A673 (cell line): ENCODE measurements around the gene ADARB2. TPM values are rescaled to one million over a fixed set of nuclear protein-coding genes. Genes with fewer than 3 reads are reported as not detected.

Experiments used
- BruUV-seq: library from RNA; stranded (reverse); fragments of 400-500 nt; replicated peaks from 2 replicates; lab custom pipeline; 2021; lab: Mats Ljungman, UMichigan
- CTCF ChIA-PET: fragments of 300-600 bp; sonication (Branson Sonifier 250); formaldehyde crosslinking; loops from one replicate; lab custom pipeline; 2022; ENCODE audit warnings: antibody characterized with exemption; lab: Charles Lee
- POLR2A ChIA-PET: fragments of 300-600 bp; sonication (Branson Sonifier 250); formaldehyde crosslinking; loops from one replicate; lab custom pipeline; 2022; ENCODE audit warnings: antibody characterized with exemption; ENCODE audit not compliant: low non-redundant PET; lab: Charles Lee
- DNase-seq: peaks from one replicate; pipeline ENCODE4 v3.0.0-alpha.2; 2015; ENCODE audit warnings: low spot score
- H3K27ac ChIP-seq: fragments of 200-600 bp; sonication (generic); 2 replicates; pipeline ENCODE4 v1.5.1; 2016; ENCODE audit warnings: mixed run types, low read depth, mild to moderate bottlenecking, mixed read lengths, antibody characterized with exemption, low read length; ENCODE audit not compliant: poor library complexity, severe bottlenecking
- H3K27me3 ChIP-seq: fragments of 200-600 bp; sonication (generic); replicated peaks from 2 replicates; pipeline ENCODE4 v1.6.1; 2017; ENCODE audit warnings: mixed run types, low read depth, mild to moderate bottlenecking, mixed read lengths, antibody characterized with exemption, low read length; ENCODE audit not compliant: insufficient read depth, poor library complexity
- H3K36me3 ChIP-seq: fragments of 200-600 bp; sonication (generic); 2 replicates; pipeline ENCODE4 v1.6.1; 2016; ENCODE audit warnings: mixed run types, mild to moderate bottlenecking, mixed read lengths, antibody characterized with exemption, low read length; ENCODE audit not compliant: insufficient read depth, poor library complexity, severe bottlenecking
- H3K4me1 ChIP-seq: fragments of 200-600 bp; sonication (generic); 2 replicates; pipeline ENCODE4 v1.6.1; 2017; ENCODE audit warnings: mixed run types, mild to moderate bottlenecking, mixed read lengths, antibody characterized with exemption, low read length; ENCODE audit not compliant: insufficient read depth, poor library complexity, severe bottlenecking
- H3K4me3 ChIP-seq: fragments of 200-600 bp; sonication (generic); 2 replicates; pipeline ENCODE4 v1.5.1; 2016; ENCODE audit warnings: low read depth, mixed run types, mild to moderate bottlenecking, mixed read lengths, low read length; ENCODE audit not compliant: poor library complexity, severe bottlenecking
- H3K9me3 ChIP-seq: fragments of 200-600 bp; sonication (generic); 2 replicates; pipeline ENCODE4 v1.6.1; 2016; ENCODE audit warnings: mixed run types, low read depth, mild to moderate bottlenecking, mixed read lengths, antibody characterized with exemption, low read length; ENCODE audit not compliant: poor library complexity, severe bottlenecking
- EZH2 ChIP-seq: fragments of 200-600 bp; sonication (generic); IDR thresholded peaks from 2 replicates; pipeline ENCODE4 v1.6.1; 2017; ENCODE audit warnings: borderline replicate concordance, low read depth, mild to moderate bottlenecking, mixed read lengths, antibody characterized with exemption, low read length; ENCODE audit not compliant: poor library complexity, severe bottlenecking
- intact Hi-C: fragments of 100-400 bp; cut with micrococcal nuclease; formaldehyde crosslinking; loops from one replicate; pipeline ENCODE4 v1.10.0; 2022; ENCODE audit not compliant: unreplicated experiment
- total RNA-seq: library from RNA; stranded (reverse); gene quantifications from 2 replicates; pipeline ENCODE4 v1.2.3, GENCODE V29; 2021
- TF ChIP-seq, protein P1 (sequence below): fragments of 300-800, 200-600 bp; sonication (generic); conservative IDR thresholded peaks from 2 replicates; pipeline ENCODE4 v1.5.1; 2017; ENCODE audit warnings: low read depth, mild to moderate bottlenecking, antibody characterized with exemption, low read length, moderate library complexity, mixed read lengths

ADARB2 gene
- total RNA-seq, 1 experiment from 2014 or later = not detected

DNA sequence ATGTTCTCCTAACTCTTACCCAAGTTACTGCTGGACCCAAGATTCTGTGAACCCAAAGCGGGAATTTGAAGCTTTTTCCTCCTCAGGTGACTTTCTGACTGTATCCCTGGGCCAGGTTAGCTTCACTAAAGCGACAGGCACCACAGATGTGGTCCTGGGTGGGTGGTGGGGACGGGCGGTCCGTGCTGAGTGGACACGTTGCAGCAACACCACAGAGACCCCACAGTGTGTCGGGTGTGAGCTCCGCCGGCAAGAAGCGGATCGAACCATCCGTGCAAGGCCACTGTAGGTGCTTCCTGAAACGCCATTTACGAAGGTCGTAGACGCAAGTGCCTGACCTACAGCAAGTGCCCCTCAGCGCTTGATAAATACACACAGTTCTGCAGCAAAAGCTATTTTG, 325.9 kb downstream of the ADARB2 start:
- intact Hi-C loops = no loop called here
- H3K4me3 ChIP-seq = no peak overlapping the region

DNA sequence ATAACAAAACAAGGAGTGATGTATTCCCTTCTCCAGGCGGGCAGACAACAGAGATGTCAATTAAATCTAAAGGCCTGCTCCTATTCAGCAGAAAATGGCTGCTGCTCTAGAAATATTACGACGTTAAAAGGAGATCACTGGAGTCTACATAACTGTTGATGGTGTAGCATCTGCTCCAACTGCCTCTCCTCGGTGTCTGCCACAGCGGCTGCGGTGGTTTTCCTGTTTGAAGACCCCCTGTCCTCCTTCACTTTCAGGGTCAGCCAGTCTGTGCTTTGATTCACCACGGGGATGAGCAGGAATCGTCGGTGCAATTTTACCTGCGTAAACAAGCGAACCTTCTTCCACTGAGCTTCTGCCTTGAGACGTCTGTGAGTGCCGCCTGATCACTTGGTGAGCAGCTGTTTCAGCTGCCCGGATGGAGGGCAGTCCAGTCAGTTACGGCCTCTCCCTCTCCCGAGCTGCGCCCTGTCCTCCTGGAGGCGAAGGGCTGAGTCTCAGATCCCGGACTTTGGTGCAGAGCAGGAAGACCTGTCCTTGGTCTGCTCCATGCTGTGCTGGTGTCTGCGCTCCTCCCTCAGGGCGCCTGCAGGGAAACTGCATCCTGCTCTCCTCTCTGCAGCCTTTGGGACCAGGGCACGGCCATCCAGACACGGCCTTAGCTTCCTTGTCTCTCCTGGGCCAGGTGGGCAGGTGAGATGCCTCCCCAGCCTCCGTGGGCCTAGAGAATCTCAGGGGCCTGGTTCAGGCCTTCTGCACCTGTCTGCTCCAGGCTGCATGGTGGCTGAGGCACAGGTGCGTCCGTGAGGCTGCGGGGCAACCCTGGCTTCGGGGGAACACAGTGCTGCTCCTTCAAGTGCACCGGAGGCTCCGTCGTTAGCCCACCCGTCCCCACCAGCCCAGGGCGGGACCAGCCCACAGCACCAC, 326.6 kb downstream of the ADARB2 start:
- BruUV-seq = no TSS peak
- TF ChIP-seq, protein P1, sequence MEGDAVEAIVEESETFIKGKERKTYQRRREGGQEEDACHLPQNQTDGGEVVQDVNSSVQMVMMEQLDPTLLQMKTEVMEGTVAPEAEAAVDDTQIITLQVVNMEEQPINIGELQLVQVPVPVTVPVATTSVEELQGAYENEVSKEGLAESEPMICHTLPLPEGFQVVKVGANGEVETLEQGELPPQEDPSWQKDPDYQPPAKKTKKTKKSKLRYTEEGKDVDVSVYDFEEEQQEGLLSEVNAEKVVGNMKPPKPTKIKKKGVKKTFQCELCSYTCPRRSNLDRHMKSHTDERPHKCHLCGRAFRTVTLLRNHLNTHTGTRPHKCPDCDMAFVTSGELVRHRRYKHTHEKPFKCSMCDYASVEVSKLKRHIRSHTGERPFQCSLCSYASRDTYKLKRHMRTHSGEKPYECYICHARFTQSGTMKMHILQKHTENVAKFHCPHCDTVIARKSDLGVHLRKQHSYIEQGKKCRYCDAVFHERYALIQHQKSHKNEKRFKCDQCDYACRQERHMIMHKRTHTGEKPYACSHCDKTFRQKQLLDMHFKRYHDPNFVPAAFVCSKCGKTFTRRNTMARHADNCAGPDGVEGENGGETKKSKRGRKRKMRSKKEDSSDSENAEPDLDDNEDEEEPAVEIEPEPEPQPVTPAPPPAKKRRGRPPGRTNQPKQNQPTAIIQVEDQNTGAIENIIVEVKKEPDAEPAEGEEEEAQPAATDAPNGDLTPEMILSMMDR = no peak
- no peak for TF ChIP-seq EZH2
- Histone ChIP-seq H3K4me1 (no peaks in the 10 kb centered on the region), H3K9me3 (no peaks in the 10 kb centered on the region), H3K27ac (no peak overlapping the region), H3K36me3 (no peaks in the 10 kb centered on the region), H3K4me3 (no peak overlapping the region), H3K27me3 (peaks cover 62% of the 10 kb centered on the region)
- DNase-seq = no peak
- CTCF ChIA-PET = no interaction called here
- intact Hi-C loops = no loop called here
- POLR2A ChIA-PET = no interaction called here

More for the DNA sequence above, 325.9 kb downstream of the ADARB2 start:
- H3K27ac ChIP-seq = no peak overlapping the region
- no peaks in the 10 kb centered on the region for H3K36me3 ChIP-seq
- H3K27me3 ChIP-seq = peaks cover 58% of the 10 kb centered on the region
- no peak for DNase-seq
- ChIA-PET POLR2A (no interaction called here), CTCF (no interaction called here)
- no peaks in the 10 kb centered on the region for H3K9me3 ChIP-seq
- no TSS peak for BruUV-seq
- TF ChIP-seq EZH2 = no peak
- TF ChIP-seq, protein P1 = no peak
- no peaks in the 10 kb centered on the region for H3K4me1 ChIP-seq

DNA sequence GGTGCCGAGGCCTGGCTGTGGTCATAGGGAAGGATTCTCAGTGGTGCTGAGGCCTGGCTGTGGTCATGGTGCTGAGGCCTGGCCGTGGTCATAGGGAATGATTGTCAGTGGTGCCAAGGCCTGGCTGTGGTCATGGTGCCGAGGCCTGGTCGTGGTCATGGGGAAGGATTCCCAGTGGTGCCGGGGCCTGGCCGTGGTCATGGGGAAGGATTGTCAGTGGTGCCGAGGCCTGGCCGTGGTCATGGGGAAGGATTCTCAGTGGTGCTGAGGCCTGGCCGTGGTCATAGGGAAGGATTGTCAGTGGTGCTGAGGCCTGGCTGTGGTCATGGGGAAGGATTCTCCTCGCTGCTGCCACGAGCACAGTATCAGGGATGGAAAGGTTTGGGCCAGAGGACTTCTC, 327.3 kb downstream of the ADARB2 start:
- Histone ChIP-seq H3K4me3 (no peak overlapping the region), H3K36me3 (no peaks in the 10 kb centered on the region), H3K9me3 (no peaks in the 10 kb centered on the region), H3K27ac (no peak overlapping the region), H3K27me3 (peaks cover 68% of the 10 kb centered on the region), H3K4me1 (no peaks in the 10 kb centered on the region)
- intact Hi-C loops = no loop called here
- CTCF ChIA-PET = no interaction called here
- DNase-seq = no peak
- POLR2A ChIA-PET = no interaction called here
- no TSS peak for BruUV-seq
- TF ChIP-seq EZH2 = no peak
